Body of pancreas (tissue), 4 donors: ENCODE measurements around the gene SORCS1.

Experiments used
- POLR2A ChIP-seq, 3 donors: fragments of 450-650 bp; IDR thresholded peaks; one replicate each; pipeline ENCODE4 v1.6.1; 2016; ENCODE audit warnings: antibody characterized with exemption in 3 of 3, mild to moderate bottlenecking in 2 of 3
- TF ChIP-seq, protein P1 (sequence below), 7 experiments: fragments of 450-650 bp in 4 of 7; fragments of 200-600 bp in 3 of 7; sonication (generic) in 3 of 7; IDR thresholded peaks; one replicate each; pipeline ENCODE4 v1.5.1; 2016 to 2019; ENCODE audit warnings: antibody characterized with exemption in 7 of 7

DNA sequence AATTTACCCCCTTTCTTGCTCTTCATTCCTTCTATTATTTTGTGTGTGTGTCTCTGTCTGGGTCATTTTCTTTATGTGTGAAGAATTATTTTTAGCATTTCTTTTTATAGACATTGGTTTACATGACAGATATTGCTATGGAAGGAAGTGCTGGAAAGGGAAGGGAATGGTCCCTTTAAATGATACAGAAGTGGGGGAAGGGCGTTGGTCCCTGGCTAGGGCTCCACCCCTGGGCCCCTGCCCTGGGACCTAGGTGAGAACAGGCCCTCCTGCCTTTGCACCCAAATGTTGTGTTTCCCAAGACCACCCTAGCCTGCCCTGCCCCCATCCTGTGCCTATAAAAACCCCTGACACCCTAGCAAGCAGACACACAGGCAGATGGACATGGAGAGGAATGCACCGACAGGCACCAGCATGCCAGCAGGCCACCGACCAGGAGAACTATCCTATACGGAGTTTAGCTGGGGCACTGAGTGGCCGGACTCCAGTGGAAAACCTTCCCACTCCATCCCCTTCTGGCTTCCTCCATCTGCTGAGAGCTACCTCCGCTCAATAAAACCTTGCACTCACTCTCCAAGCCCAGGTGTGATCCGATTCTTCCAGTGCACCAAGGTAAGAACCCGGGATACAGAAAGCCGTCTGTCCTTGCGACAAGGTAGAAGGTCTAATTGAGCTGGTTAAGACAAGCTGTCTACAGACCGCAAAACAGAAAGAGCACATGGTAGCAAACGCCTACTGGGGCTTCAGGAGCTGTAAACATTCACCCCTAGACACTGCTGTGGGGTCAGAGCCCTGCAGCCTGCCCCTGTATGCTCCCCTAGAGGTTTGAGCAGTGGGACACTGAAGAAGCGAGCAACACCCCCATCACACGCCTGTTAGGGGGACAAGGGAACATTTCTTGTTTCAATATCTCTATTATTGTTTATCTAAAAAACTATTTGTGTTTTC, 515.7 kb downstream of the SORCS1 start:
- no peak for TF ChIP-seq POLR2A (IDR thresholded peaks at IDR 0.05)
- TF ChIP-seq, protein P1, sequence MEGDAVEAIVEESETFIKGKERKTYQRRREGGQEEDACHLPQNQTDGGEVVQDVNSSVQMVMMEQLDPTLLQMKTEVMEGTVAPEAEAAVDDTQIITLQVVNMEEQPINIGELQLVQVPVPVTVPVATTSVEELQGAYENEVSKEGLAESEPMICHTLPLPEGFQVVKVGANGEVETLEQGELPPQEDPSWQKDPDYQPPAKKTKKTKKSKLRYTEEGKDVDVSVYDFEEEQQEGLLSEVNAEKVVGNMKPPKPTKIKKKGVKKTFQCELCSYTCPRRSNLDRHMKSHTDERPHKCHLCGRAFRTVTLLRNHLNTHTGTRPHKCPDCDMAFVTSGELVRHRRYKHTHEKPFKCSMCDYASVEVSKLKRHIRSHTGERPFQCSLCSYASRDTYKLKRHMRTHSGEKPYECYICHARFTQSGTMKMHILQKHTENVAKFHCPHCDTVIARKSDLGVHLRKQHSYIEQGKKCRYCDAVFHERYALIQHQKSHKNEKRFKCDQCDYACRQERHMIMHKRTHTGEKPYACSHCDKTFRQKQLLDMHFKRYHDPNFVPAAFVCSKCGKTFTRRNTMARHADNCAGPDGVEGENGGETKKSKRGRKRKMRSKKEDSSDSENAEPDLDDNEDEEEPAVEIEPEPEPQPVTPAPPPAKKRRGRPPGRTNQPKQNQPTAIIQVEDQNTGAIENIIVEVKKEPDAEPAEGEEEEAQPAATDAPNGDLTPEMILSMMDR (IDR thresholded peaks at IDR 0.05) = no peak
